Measurements from ENCODE around the gene ZNF319. TPM values are rescaled to one million over a fixed set of nuclear protein-coding genes. Genes with fewer than 3 reads are reported as not detected.

ZNF319 gene
- total and polyA plus RNA-seq, 2 of the 8 experiments (the other 6 are each of a cell fraction or from before 2014, with no cell fraction given), result 3.3 to 5.5 TPM

- peak overlapping the region; percentile 87; the same call in 1 of the 2 replicates for H2BK5ac ChIP-seq (ENCODE audit: low read depth, low read length)
- peak overlapping the region; percentile 92 for H4K8ac ChIP-seq (ENCODE audit: extremely low read depth, insufficient read depth, low read length)
- no peak overlapping the region for H3K23ac ChIP-seq (ENCODE audit: insufficient read length)
- POLR2A ChIA-PET (ENCODE audit: partially characterized antibody), result interaction anchor here (0.7 to 4.2 kb wide), 8 partner anchors 10 to 105 kb away, joined by 3 to 20 read pairs (median 4); partner anchors contain the start of genes CFAP20 and USB1
- peak overlapping the region; percentile 86 for H2BK12ac ChIP-seq (ENCODE audit: low read depth, low read length)
- CTCF ChIA-PET (ENCODE audit: partially characterized antibody), result interaction anchor here (1.0 to 19.9 kb wide), 8 partner anchors 9 to 259 kb away, joined by 3 to 362 read pairs (median 6); partner anchors contain the start of gene CFAP20
- peak overlapping the region; percentile 70 for H2BK120ac ChIP-seq (replicated peaks; ENCODE audit: low read depth, low read length)
- peaks cover 0 to 24% of the 10 kb centered on the region in 2 experiments; a peak in 2 of 4 replicates for H3K79me2 ChIP-seq (ENCODE audit: control insufficient read depth in 1 of 2, insufficient read depth in 2 of 2, low read length in 2 of 2)
- FAIRE-seq (no peak), DNase-seq (ENCODE audit: low read depth in 1 of 2, low spot score in 2 of 2) (peak in 1 of 2 experiments; percentile 73)
- WGBS, 2 experiments (ENCODE audit: extremely low coverage in 1 of 2, insufficient coverage in 1 of 2, insufficient read length in 1 of 2, insufficient replicate concordance in 2 of 2, low coverage in 1 of 2, low lambda C conversion rate in 2 of 2, missing lambda C conversion rate in 1 of 2), result 22% methylated on average over 57 of the region's 57 CpGs; no CpG with 5 or more reads in 1 of the 2 experiments
- H4K5ac ChIP-seq (ENCODE audit: insufficient read length, low read depth, low read length), result peak overlapping the region; percentile 59
- no peaks in the 10 kb centered on the region for H3K9me3 ChIP-seq (ENCODE audit: insufficient read depth in 2 of 2, low read depth in 1 of 2, low read length in 1 of 2)
- peaks cover 0 to 31% (median 20%) of the 10 kb centered on the region in 4 experiments; a peak in 6 of 7 replicates for H3K4me1 ChIP-seq (replicated peaks in 1 of 4; ENCODE audit: control insufficient read depth in 3 of 4, insufficient read depth in 4 of 4, low read length in 3 of 4)
- H3K14ac ChIP-seq (ENCODE audit: insufficient read length), result no peak overlapping the region
- H3K18ac ChIP-seq (ENCODE audit: extremely low read depth, low read length), result peak overlapping the region; percentile 80
- H3K56ac ChIP-seq (replicated peaks; ENCODE audit: insufficient read length, low read depth, low read length), result no peak overlapping the region
- no peaks in the 10 kb centered on the region; a peak in 3 of 7 replicates for H3K27me3 ChIP-seq (replicated peaks in 1 of 4; ENCODE audit: control insufficient read depth in 3 of 4, extremely low read depth in 1 of 4, insufficient read depth in 3 of 4, low read length in 3 of 4)
- H2BK20ac ChIP-seq (ENCODE audit: low read length), result no peak overlapping the region
- H2AFZ ChIP-seq (ENCODE audit: low read length), result peak overlapping the region; percentile 74; the same call in 1 of the 2 replicates
- H3K79me1 ChIP-seq (ENCODE audit: low read depth, low read length), result peaks cover 10% of the 10 kb centered on the region
- no peak overlapping the region for H3K27ac ChIP-seq (ENCODE audit: low read depth, low read length)
- no peak overlapping the region for H2BK15ac ChIP-seq (ENCODE audit: low read length)
- H3K4me2 ChIP-seq (ENCODE audit: insufficient read depth in 1 of 2, low read depth in 2 of 2, low read length in 2 of 2), result peak overlapping the region; percentile 83 to 99
- H3K4ac ChIP-seq (replicated peaks; ENCODE audit: insufficient read length, low read depth, low read length), result no peak overlapping the region
- peaks cover 0 to 6% of the 10 kb centered on the region in 2 experiments for H4K20me1 ChIP-seq (replicated peaks in 1 of 2; ENCODE audit: control insufficient read depth in 1 of 2, insufficient read depth in 2 of 2, low read length in 2 of 2)
- no peak overlapping the region for H4K91ac ChIP-seq (replicated peaks; ENCODE audit: insufficient read length, low read length)
- H3K9ac ChIP-seq (replicated peaks in 1 of 4; ENCODE audit: extremely low read depth in 1 of 4, low read depth in 3 of 4, low read length in 3 of 4), result peak overlapping the region in 3 of 4 experiments; percentile 30 to 65 (median 46); a peak in 6 of 7 replicates
- H2AK5ac ChIP-seq (ENCODE audit: low read depth, low read length), result no peak overlapping the region
- peak overlapping the region; percentile 73 to 90 (median 82) for H3K4me3 ChIP-seq (ENCODE audit: extremely low read depth in 1 of 4, insufficient read depth in 2 of 4, low read depth in 3 of 4, low read length in 4 of 4)
- H3K23me2 ChIP-seq (ENCODE audit: low read depth, low read length), result peaks cover 25% of the 10 kb centered on the region; the same call in 1 of the 2 replicates
- H3K36me3 ChIP-seq (ENCODE audit: control insufficient read depth in 2 of 4, insufficient read depth in 4 of 4, low read length in 3 of 4), result no peaks in the 10 kb centered on the region
- TF ChIP-seq USF2 (IDR thresholded peaks at IDR 0.05; ENCODE audit: low read length) (no peak), MAX (IDR thresholded peaks at IDR 0.05) (peak; percentile 79), HDAC6 (IDR thresholded peaks at IDR 0.05; ENCODE audit: low read depth, low read length) (no peak), YY1 (IDR thresholded peaks at IDR 0.05; ENCODE audit: low read depth, low read length) (0 out of 2 replicates have a peak, but pooled peaks have one; percentile 23), CREB1 (IDR thresholded peaks at IDR 0.05) (peak; percentile 17; the same call in 1 of the 2 replicates), KDM5A (IDR thresholded peaks at IDR 0.05; ENCODE audit: low read length) (no peak), CHD2 (IDR thresholded peaks at IDR 0.05; ENCODE audit: low read length) (no peak), SIX5 (IDR thresholded peaks at IDR 0.05; ENCODE audit: low read depth, low read length) (no peak), PHF8 (conservative IDR thresholded peaks at IDR 0.05; ENCODE audit: low read depth, low read length) (peak; percentile 11; the same call in 1 of the 2 replicates)
Measured at GRCh38 chr16:58024486-58025350, 24.2 kb upstream of the ZNF319 start.
